ENCODE results near the gene MRPL42. TPM values are rescaled to one million over a fixed set of nuclear protein-coding genes. Genes with fewer than 3 reads are reported as not detected.
"Not testable (repeated sequence)": the region's sequence is repeated elsewhere in the genome, so short reads cannot be mapped to it uniquely, and the experiment has no call there.

The MRPL42 gene
- polyA plus RNA-seq = 10 to 100 TPM; 14.7 to 24.0 (median 21.9) TPM

DNA sequence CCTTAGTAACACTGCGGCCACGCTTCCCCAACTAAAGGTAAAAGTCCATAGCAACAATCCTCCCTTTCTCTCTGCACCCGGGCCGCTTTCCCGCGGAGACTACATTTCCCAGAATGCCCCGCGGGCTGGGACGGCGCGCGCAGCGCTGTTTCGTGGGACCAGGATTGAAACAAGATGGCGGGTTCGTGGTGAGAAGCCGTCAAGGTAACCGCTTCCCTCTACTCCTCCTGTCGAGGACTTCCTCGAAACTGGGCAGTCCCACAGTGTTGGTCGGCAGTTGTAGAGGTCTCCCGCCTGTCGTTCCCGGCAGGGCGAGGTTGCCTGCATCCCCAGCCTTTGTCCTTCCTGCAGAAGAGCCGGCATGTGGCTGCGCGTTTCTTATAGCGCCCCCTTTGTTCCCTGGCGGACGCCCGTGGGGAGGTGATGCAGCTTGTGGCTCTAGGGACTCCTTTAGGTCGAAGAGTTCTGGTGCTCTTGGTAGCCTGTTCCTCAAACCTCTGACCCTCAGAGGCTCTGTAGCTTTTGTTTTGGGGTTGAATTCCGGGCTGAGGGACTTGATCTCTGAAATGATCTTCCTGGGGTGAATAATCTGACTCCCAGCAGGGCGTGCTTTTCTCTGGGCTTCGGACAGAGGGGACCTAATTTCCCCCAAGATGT lies at the start of gene MRPL42:
MRPL42 (plus strand) TSS at position 164 of the 657 bp plus-strand sequence. CDS start 1,772 bp downstream, outside the sequence.
- 0 to 1% (median 0%) methylated on average over 36 of the region's 36 CpGs for WGBS, 3 donors

DNA sequence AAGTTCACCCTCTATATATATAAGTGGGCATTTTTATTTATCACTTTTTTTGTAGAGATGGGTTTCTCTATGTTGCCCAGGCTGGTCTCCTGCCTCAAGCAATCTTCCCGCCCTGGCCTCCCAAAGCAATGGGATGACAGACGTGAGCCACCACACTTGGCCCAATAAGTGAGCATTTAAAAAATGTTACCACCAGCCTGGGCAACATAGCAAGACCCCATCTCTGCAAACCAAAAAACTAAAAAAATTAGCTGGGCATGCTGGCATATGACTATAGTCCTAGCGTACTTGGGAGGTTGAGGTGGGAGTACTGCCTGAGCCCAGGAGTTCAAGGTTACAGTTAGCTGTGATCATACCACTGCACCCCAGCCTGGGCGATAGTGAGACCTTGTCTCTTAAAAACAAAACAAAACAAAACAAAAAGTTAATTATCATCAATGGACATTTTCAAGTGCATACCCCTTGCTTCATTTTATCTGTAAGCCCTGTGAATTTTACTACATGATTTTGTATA lies 49.3 kb upstream of the MRPL42 start:
- no peak overlapping the region for H3K27ac ChIP-seq (ENCODE audit: low read depth, low read length)
- WGBS, 3 donors = 81 to 96% (median 95%) methylated on average over 4 of the region's 4 CpGs

More for the DNA sequence above, at the start of gene MRPL42:
- H3K27ac ChIP-seq (ENCODE audit: low read depth, low read length) = peak within 1 kb of the TSS; percentile 45

DNA sequence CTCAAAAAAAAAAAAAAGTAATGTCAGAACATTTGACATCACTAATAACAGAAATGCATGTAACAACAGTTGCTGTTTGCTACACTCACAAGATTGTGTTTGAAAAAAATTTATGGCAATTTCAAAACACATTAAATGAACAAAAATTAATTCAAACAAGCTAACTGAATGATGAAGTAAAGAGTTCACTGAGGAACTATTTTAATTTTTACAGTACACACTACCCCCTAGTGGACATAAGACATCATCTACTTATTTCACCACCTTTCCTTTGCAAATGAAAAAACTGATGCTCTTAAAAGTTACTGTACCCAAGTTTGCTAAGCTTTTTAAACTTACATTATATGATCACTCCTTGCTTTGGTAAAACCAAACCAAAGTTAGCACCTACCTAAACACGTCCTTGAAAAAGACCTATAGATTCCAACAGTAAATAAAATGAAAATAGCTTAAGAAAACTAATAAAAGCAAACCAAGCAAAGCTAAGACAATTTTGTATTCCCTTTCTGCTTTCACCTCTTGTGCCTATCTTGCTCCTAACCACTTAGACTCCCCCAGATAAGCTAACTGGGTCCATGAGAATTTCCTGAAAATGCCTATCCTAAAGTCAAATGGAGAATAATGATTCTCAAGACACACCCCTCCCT lies 47.8 kb upstream of the MRPL42 start:
- no peak overlapping the region for H3K27ac ChIP-seq (ENCODE audit: low read depth, low read length)
- 21 to 39% (median 35%) methylated on average over 1 of the region's 1 CpG for WGBS, 3 donors

DNA sequence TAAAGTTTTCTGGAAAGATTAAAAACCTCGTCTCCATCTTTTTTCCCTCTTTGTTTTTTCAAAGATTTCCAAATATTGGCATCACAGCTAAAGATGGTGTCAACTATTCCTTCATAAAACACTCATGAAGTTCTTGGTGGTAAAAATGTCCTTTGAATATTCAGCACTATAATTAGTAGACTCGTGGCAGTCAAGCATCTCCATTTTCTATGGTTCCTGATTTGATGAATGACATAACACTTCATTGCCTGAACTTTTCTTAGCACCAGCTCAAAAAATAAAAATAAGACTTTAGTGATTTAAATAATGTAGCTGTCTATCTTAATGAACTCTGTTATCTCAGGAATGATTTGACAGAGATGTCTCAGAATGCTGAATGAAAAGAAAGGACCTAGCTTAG lies 45.3 kb upstream of the MRPL42 start:
- WGBS, 3 donors = 63 to 73% (median 63%) methylated on average over 2 of the region's 2 CpGs
- no peak overlapping the region for H3K27ac ChIP-seq (ENCODE audit: low read depth, low read length)

DNA sequence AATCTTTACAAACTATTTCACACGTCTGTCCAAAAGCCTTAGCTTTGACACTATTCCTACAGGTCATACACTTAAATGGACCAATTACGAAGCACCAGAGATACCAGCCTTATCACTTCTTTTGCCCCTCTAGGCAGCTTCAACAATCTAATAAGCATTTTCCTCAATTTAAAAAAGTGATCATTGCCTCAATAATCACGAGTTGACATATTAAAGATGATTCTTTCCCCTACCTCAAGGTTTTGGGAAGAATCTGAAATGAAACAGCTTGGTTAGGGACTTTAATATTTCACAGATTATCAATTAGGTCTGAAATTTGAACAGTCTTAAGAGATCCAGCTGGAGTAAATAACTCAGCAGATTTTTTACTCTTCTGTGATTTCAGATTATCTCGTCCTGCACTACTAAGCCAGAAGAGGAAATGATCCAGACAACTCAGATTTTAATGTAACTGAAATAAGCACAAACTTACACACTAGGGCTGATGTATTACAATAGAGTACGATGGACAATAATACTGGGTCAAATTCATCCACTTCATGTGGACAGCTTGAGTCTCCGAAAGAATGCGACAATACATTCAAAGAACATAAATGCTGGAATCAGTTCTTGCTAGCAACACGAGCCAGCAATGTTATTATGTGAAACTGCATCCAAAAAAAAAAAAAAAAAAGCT lies 41.4 kb upstream of the MRPL42 start:
- no peak overlapping the region for H3K27ac ChIP-seq (ENCODE audit: low read depth, low read length)
- 47 to 64% (median 57%) methylated on average over 8 of the region's 8 CpGs for WGBS, 3 donors

DNA sequence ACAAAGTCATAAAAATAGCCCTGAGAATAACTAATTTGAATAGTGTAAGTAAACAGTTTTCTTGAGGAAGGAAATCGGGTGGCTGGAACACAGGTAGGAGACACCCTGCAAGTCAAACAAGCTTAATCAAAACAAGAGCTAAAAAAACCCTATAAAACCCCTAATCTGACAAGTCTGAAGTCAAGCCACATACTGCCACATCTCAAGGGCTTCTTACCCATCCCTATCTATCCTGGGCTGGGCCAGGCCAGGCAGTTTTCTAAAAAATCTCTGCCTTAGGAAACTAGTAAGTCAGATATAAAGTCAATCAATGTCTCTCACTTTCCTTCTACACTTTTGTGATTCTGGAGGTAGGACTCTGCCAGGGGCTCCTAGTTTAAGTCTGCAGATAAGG lies 40.9 kb upstream of the MRPL42 start:
- 25 to 52% (median 27%) methylated on average over 1 of the region's 1 CpG for WGBS, 3 donors

DNA sequence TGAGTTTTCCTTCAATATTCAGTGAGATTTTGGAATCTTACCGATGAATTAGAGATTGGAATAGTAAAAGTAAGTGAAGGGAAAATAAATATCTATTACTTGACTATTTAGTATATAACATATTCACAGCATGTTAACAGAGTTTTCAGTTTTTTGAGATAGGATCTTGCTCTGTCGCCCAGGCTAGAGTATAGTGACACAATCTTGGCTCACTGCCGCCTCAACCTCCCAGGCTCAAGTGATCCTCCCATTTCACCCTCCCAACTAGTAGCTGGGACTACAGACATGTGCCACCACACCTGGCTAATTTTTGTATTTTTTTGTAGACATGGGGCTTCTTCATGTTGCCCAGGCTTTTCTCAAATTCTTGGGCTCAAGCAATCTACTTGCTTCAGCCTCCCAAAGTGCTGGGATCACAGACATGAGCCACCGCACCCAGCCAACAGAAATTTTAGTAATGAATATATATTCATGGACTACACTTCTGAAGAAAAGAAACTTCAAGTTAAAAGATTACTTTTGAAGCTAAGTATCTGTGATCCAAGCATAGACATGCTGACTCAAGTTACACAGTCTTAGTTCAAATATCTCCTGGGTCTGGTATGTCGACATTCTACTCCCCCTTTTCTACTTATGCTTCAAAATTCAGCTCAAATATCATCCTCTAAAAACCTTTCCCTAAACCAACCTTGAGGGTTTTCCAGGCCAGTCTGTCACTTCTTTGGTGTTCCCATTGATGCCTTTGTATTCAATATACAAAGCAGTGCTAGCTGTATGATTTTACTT lies 39.3 kb upstream of the MRPL42 start:
- WGBS, 3 donors = 64 to 77% (median 74%) methylated on average over 5 of the region's 5 CpGs
- no peak overlapping the region for H3K27ac ChIP-seq (ENCODE audit: low read depth, low read length)

More for the DNA sequence above, 40.9 kb upstream of the MRPL42 start:
- H3K27ac ChIP-seq (ENCODE audit: low read depth, low read length) = no peak overlapping the region

DNA sequence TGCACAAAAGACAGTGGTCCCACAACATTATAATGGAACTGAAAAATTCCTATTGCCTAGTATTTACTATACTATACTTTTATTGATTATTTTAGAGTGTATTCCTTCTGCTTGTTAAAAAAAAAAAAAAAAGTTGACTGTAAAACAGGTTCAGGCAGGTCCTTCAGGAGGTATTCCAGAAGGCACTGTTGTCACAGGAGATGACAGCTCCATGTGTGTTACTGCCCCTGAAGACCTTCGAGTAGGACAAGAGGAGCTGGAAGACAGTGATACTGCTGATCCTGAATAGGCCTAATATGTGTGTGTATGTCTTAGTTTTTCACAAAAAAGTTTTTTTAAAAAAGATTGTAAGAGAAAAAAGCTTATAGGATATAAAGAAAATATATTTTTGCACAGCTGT lies 37.9 kb upstream of the MRPL42 start:
- H3K27ac ChIP-seq (ENCODE audit: low read depth, low read length) = no peak overlapping the region
- 27 to 90% (median 83%) methylated on average over 1 of the region's 1 CpG for WGBS, 3 donors

DNA sequence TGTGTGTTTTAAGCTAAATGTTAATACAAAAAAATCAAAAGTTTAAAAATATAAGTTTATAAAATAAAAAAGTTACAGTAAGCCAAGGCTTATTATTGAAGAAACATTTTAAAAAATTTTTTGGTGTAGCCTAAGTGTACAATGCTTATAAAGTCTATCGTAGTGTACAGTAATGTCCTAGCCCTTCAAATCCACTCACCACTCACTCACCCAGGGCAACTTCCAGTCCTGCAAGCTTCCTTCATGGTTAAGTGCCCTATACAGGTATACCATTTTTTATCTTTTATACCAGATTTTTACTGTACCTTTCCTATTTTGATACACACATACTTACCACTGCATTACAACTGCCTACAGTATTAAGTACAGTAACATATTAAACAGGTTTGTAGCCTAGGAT lies 37.5 kb upstream of the MRPL42 start:
- 82 to 97% (median 93%) methylated on average over 1 of the region's 1 CpG for WGBS, 3 donors
- no peak overlapping the region for H3K27ac ChIP-seq (ENCODE audit: low read depth, low read length)

DNA sequence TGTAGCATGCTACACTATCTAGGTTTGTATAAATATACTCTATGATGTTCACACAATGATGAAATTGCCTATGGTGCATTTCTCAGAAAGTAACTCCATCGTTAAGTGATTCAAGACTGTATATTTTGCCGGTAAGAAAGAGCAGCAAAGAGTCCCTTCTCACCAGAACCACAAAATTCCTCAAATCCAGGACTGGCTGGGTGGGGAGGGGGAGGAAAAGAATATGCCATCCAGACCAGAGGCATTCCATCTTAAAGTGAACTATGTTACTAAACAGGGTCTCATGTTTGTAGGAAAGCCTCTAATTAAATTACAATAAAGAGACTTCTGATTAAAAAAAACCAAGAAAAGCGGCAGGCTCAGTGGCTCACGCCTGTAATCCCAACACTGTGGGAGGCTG lies 37.0 kb upstream of the MRPL42 start:
- WGBS, 3 donors = 85 to 92% (median 91%) methylated on average over 4 of the region's 4 CpGs
- no peak overlapping the region for H3K27ac ChIP-seq (ENCODE audit: low read depth, low read length)

DNA sequence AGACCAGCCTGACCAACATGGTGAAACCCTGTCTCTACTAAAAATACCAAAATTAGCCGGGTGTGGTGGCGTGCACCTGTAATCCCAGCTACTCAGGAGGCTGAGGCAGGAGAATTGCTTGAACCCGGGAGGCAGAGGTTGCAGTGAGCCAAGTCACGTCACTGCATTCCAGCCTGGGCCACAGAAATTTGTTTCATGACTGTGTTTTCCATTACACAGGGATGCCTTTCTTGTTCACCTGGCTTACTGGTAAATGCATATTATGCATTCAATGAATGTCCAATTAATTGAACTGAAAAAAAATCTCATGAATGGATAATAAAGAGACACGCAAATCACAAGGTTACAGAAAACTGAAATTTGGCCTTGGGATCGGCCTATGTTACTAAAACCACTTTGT lies 35.3 kb upstream of the MRPL42 start:
- not testable (repeated sequence) for H3K27ac ChIP-seq (ENCODE audit: low read depth, low read length)
- WGBS, 3 donors = 90 to 95% (median 94%) methylated on average over 6 of the region's 6 CpGs

DNA sequence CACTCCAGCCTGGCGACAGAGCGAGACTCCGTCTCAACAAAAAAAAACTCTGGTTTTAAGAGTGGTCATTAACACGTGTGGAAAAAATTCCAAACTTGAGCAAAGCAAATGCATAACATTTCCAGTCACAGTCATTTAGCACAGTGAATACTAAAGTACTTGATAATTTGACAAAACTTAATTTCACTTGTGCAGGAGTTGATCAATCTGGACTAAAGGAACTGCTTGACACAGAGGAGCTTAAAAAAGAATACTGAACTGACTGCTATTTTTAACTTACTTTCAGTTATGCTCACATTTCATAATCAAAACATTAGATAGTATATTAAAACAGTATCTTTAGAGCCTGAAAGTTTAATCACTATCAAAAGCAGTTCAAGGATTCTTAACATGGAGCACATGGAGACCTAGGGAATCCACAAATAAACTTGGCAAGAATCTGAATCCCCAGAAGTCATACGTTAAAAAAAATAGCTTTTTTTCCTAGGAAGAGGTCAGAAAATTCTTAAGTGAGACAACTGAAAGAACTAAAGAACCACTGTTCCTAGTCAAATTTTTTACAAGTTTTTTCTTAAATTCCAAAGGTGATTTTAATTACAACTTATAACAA lies 33.0 kb upstream of the MRPL42 start:
- no peak overlapping the region for H3K27ac ChIP-seq (ENCODE audit: low read depth, low read length)
- WGBS, 3 donors = 52 to 59% (median 58%) methylated on average over 5 of the region's 5 CpGs

DNA sequence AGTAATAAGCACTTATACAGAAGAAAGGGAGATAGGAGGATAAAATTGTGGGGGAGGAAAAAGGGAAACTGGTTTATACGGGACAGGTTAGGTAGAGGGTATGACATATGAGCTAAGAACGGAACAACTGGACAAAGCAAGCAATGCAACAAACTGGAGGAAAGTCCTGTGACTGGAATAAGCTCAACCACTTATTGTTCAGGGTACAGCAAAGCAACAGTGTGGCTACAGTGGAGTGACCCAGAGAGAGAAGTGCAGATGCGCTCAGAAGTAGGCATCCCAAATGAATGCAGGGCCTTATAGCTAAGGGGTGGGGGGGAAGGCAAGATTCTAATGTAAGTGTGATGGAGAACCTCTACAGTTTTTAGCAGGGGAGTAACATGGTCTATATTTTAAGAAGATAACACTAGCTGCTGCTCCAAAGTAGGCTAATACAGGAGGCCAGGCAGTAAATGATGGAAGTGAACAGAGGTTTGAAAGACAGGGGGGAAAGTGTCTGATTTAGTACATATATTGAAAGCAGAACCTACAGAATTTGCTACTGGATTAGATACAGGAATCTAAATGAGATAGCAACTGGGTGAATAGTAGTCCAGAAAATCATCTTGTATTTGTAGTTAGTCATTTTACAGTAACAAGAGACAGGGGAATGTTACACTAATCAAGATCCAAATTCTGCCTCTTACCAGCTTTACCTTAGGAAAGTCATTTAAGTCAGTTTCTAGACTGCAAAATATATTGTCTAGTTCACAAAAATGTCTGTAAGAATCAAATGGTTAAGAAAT lies 28.9 kb upstream of the MRPL42 start:
- WGBS, 3 donors = 66 to 76% (median 69%) methylated on average over 3 of the region's 3 CpGs
- no peak overlapping the region for H3K27ac ChIP-seq (ENCODE audit: low read depth, low read length)

DNA sequence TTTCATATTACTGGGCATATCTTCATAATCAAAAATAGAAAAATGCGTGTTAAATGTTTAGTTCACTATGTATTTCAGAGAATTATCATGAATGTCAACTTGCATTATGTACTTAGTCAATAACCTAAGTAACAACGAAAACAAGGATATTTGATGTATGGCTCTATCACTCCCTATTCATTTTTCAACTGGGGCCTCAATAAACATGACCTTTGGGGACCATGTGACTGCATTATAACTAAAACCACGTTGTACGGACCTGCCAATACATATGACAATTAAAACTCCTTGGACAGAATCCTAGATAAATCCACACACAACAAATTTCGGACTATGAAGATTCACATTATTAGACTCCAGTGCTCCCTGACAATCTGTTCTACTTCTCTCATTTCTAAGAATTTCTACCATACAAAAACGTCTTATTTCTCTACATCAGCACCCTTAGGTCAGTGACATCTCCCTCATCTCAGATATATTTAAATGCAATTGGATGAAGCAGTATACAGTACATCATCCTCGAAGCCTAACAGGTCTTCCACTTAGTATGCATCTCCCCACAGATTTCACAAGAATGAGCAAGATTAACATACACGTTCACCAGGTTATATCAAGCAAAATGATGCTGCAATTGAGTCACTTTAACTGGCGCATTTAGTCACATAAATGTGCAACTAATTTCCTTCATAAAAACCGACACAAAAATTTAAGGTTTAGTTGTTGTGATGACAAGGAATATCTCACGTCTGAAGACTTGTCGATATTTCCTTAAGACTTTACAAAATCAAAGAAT lies 27.1 kb upstream of the MRPL42 start:
- H3K27ac ChIP-seq (ENCODE audit: low read depth, low read length) = no peak overlapping the region
- WGBS, 3 donors = 18 to 24% (median 21%) methylated on average over 12 of the region's 12 CpGs

DNA sequence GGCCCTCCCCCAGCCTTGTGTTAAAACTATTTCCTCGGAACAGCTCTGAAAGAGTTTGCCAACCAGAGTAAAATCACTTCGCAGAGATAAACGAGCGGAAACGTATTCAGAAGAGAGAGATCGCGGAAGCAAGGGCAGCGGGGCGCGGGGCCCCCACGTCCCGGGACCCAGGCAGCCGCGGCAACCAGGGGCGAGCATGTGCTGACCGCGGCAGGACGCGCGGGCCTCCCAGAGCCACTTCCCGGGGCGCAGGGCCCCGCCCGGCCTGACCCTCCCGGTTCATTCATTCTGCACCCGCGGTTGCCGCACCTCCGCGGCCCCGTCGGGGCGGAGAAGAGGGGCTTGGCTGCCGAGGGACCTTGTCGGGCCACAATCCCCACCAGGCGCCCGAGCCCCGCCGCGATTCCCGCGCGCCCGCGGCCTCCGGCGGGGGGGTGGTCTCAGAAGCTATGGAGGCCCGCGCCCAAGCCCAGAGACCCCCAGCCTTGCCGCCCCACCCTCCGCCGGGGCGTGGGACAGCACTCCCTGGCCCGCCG lies 26.2 kb upstream of the MRPL42 start:
- H3K27ac ChIP-seq (ENCODE audit: low read depth, low read length) = peak overlapping the region; percentile 96
- 0% methylated on average over 50 to 55 of the region's 55 CpGs for WGBS, 3 donors

DNA sequence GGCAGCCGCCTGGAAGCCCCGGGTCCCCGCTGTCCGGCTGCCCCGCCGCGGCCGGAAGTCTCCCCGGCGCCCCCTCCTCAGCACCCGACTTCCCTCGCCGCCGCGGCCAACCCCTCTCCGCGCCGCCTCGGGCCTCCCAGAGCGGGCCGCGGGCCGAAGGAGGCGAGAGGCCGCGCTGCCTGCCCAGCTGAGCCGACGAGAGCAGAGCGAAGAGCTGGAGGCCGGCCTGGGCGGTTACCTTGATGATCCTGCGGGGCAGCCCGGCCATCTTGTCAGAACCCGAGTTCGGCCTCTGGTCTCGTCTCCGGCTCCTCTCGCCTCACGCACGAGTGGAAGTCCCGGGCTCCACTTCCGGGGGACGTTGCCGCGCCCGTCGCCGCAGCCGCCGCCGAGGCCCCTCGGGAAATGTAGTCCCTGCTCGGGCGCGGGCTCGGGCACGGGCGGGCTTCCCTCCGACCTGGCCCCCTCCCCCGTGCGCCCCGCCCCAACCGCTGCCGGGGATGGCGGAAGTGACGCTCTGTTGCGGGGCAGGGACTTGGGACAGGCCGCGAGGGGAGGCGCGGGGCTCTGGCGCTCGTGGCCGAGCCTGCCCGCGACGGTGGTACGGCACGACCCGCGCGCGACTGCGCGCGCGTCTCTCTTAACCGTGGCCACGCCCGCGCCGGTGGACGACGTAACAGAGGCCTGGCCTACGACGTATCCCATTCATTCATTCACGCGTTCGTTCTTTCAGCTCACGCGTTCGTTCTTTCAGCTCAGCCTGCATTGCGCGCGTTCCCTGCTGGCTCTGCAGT lies 25.5 kb upstream of the MRPL42 start, which contains the start of gene UBE2N:
UBE2N (minus strand) TSS at position 331 of the 794 bp plus-strand sequence; CDS start at position 268, 63 bp downstream.
- WGBS, 3 donors = 0 to 1% (median 1%) methylated on average over 89 to 105 of the region's 105 CpGs
- H3K27ac ChIP-seq (ENCODE audit: low read depth, low read length) = peak within 1 kb of the TSS; percentile 96

Data from adipose tissue (tissue), 3 donors.